PC-9 (cell line): ENCODE results near the gene RRP12. TPM values are rescaled to one million over a fixed set of nuclear protein-coding genes. Genes with fewer than 3 reads are reported as not detected.

ENCODE experiments used
- BruUV-seq: library from RNA; stranded (reverse); fragments of 400-500 nt; replicated peaks from 2 replicates; lab custom pipeline; 2021; lab: Mats Ljungman, UMichigan
- CTCF ChIA-PET: fragments of 300-600 bp; sonication (Branson Sonifier 250); formaldehyde crosslinking; loops from one replicate; lab custom pipeline; 2022; ENCODE audit warnings: antibody characterized with exemption; lab: Charles Lee
- POLR2A ChIA-PET: fragments of 300-600 bp; sonication (Branson Sonifier 250); formaldehyde crosslinking; loops from one replicate; lab custom pipeline; 2022; ENCODE audit warnings: antibody characterized with exemption; ENCODE audit not compliant: unreplicated experiment; lab: Charles Lee
- DNase-seq, 2 experiments: peaks; one replicate each; pipeline versions ENCODE4 v3.0.0 to v3.0.0-alpha.2; 2015 to 2022; ENCODE audit warnings: mixed read lengths in 1 of 2
- H2AFZ ChIP-seq: fragments of 200-600 bp; sonication (generic); 2 replicates; pipeline ENCODE4 v1.8.1; 2017; ENCODE audit warnings: antibody characterized with exemption
- H3F3A ChIP-seq: fragments of 200-600 bp; sonication (generic); 2 replicates; pipeline ENCODE4 v1.8.1; 2017; ENCODE audit warnings: antibody characterized with exemption, mild to moderate bottlenecking, low read depth; ENCODE audit not compliant: insufficient read depth
- H3K27ac ChIP-seq: fragments of 200-600 bp; sonication (generic); 2 replicates; pipeline ENCODE4 v1.6.1; 2016; ENCODE audit warnings: mixed run types
- H3K27me3 ChIP-seq: fragments of 200-600 bp; sonication (generic); 2 replicates; pipeline ENCODE4 v1.6.1; 2016; ENCODE audit warnings: low read depth, mixed run types; ENCODE audit not compliant: insufficient read depth
- H3K36me3 ChIP-seq: fragments of 200-600 bp; sonication (generic); 2 replicates; pipeline ENCODE4 v1.6.1; 2016; ENCODE audit warnings: low read depth, mixed run types
- H3K4me1 ChIP-seq: fragments of 200-600 bp; sonication (generic); replicated peaks from 2 replicates; pipeline ENCODE4 v1.6.1; 2016; ENCODE audit warnings: mixed run types; ENCODE audit not compliant: insufficient read depth
- H3K4me2 ChIP-seq: fragments of 200-600 bp; sonication (generic); 2 replicates; pipeline ENCODE4 v1.6.1; 2017; ENCODE audit warnings: mixed run types
- H3K4me3 ChIP-seq: fragments of 200-600 bp; sonication (generic); 2 replicates; pipeline ENCODE4 v1.6.1; 2016; ENCODE audit warnings: mixed run types
- H3K79me2 ChIP-seq: fragments of 200-600 bp; sonication (generic); 2 replicates; pipeline ENCODE4 v1.6.1; 2017; ENCODE audit warnings: low read depth, mixed run types
- H3K9me2 ChIP-seq: fragments of 200-600 bp; sonication (generic); 2 replicates; pipeline ENCODE4 v1.8.1; 2017; ENCODE audit warnings: mild to moderate bottlenecking; ENCODE audit not compliant: insufficient read depth
- H3K9me3 ChIP-seq: fragments of 200-600 bp; sonication (generic); 2 replicates; pipeline ENCODE4 v1.8.1; 2016; ENCODE audit warnings: low read depth; ENCODE audit not compliant: insufficient read depth
- H4K20me1 ChIP-seq: fragments of 200-600 bp; sonication (generic); 2 replicates; pipeline ENCODE4 v1.8.1; 2017; ENCODE audit not compliant: insufficient read depth
- CTCF ChIP-seq: fragments of 200-600 bp; sonication (generic); conservative IDR thresholded peaks from 2 replicates; pipeline ENCODE4 v1.6.1; 2017; ENCODE audit warnings: mixed run types, antibody characterized with exemption, mild to moderate bottlenecking, moderate library complexity
- EZH2 ChIP-seq: fragments of 200-600 bp; sonication (generic); IDR thresholded peaks from 2 replicates; pipeline ENCODE4 v1.8.0; 2017; ENCODE audit warnings: antibody characterized with exemption, low read depth
- intact Hi-C: fragments of 100-400 bp; cut with micrococcal nuclease; formaldehyde crosslinking; loops from one replicate; pipeline ENCODE4 v1.10.0; 2022; ENCODE audit not compliant: unreplicated experiment
- total RNA-seq: library from RNA; stranded (reverse); gene quantifications from 2 replicates; pipeline ENCODE4 v1.2.3, GENCODE V29; 2021

RRP12 gene
- total RNA-seq, 1 experiment from 2014 or later, result 34.3 TPM

GRCh38 chr10:97328646-97329453, 72.3 kb downstream of the RRP12 start:
- peak in 1 of 2 experiments; percentile 64 for DNase-seq
- Histone ChIP-seq H3K4me1 (peaks cover 40% of the 10 kb centered on the region), H3K36me3 (no peaks in the 10 kb centered on the region), H3K9me2 (no peaks in the 10 kb centered on the region), H3K4me2 (peak overlapping the region; percentile 59), H4K20me1 (peaks cover 8% of the 10 kb centered on the region; the same call in 1 of the 2 replicates), H3F3A (peaks cover 21% of the 10 kb centered on the region; the same call in 1 of the 2 replicates), H2AFZ (no peak overlapping the region), H3K4me3 (no peak overlapping the region; the same call in 1 of the 2 replicates), H3K9me3 (no peaks in the 10 kb centered on the region), H3K79me2 (peaks cover 40% of the 10 kb centered on the region), H3K27me3 (no peaks in the 10 kb centered on the region), H3K27ac (0 out of 2 replicates have a peak overlapping the region, but pooled peaks have one; percentile 16)
- POLR2A ChIA-PET, result interaction anchor here (0.7 kb wide), 1 partner anchor 10 kb away, joined by 3 read pairs; no protein-coding TSS in a partner anchor
- intact Hi-C loops, result no loop called here
- no TSS peak for BruUV-seq
- TF ChIP-seq CTCF, result no peak
- TF ChIP-seq EZH2, result no peak
- CTCF ChIA-PET, result no interaction called here

GRCh38 chr10:97327348-97328294, 73.5 kb downstream of the RRP12 start:
- H4K20me1 ChIP-seq, result peaks cover 8% of the 10 kb centered on the region; the same call in 1 of the 2 replicates
- ChIA-PET POLR2A (interaction anchor here (0.6 to 0.7 kb wide), 2 partner anchors 8 to 37 kb away, joined by 3 to 7 read pairs; no protein-coding TSS in a partner anchor), CTCF (no interaction called here)
- no peaks in the 10 kb centered on the region for H3K9me2 ChIP-seq
- TF ChIP-seq CTCF (no peak), EZH2 (no peak)
- H3K9me3 ChIP-seq, result no peaks in the 10 kb centered on the region
- peaks cover 40% of the 10 kb centered on the region for H3K4me1 ChIP-seq
- intact Hi-C loops, result no loop called here
- H3K4me3 ChIP-seq, result no peak overlapping the region
- no TSS peak for BruUV-seq
- no peak overlapping the region for H3K27ac ChIP-seq
- no peaks in the 10 kb centered on the region for H3K36me3 ChIP-seq
- H3F3A ChIP-seq, result peaks cover 21% of the 10 kb centered on the region; the same call in 1 of the 2 replicates
- no peaks in the 10 kb centered on the region for H3K27me3 ChIP-seq
- peaks cover 28% of the 10 kb centered on the region for H3K79me2 ChIP-seq
- DNase-seq, result peak in 1 of 2 experiments; percentile 79
- H2AFZ ChIP-seq, result no peak overlapping the region
- H3K4me2 ChIP-seq, result peak overlapping the region; percentile 46

- Histone ChIP-seq H3K4me1 (peaks cover 30% of the 10 kb centered on the region), H3K9me2 (no peaks in the 10 kb centered on the region), H3K27me3 (no peaks in the 10 kb centered on the region), H3K27ac (no peak overlapping the region), H3F3A (peaks cover 21% of the 10 kb centered on the region; the same call in 1 of the 2 replicates), H3K4me2 (no peak overlapping the region), H2AFZ (no peak overlapping the region), H4K20me1 (peaks cover 3% of the 10 kb centered on the region; the same call in 1 of the 2 replicates), H3K79me2 (peaks cover 9% of the 10 kb centered on the region), H3K9me3 (no peaks in the 10 kb centered on the region), H3K36me3 (no peaks in the 10 kb centered on the region), H3K4me3 (no peak overlapping the region)
- ChIA-PET CTCF (no interaction called here), POLR2A (no interaction called here)
- TF ChIP-seq CTCF (no peak), EZH2 (no peak)
- no TSS peak for BruUV-seq
- no peak for DNase-seq
- intact Hi-C loops, result no loop called here
Observed at GRCh38 chr10:97325754-97326153, 75.4 kb downstream of the RRP12 start.
